CD4-positive, alpha-beta T cell treated with Interleukin-2 at 100 ng/mL for 4 hours (primary cell): ENCODE data around the gene UNKL.
"Not testable (repeated sequence)": the region's sequence is repeated elsewhere in the genome, so short reads cannot be mapped to it uniquely, and the experiment has no call there.

Experiments
- DNase-seq: peaks from one replicate; pipeline ENCODE4 v3.0.0-alpha.2; 2020; ENCODE audit warnings: low spot score

UNKL gene

GRCh38 chr16:1338855-1339675 lies 75.4 kb downstream of the UNKL start:
- DNase-seq, result no peak

DNA sequence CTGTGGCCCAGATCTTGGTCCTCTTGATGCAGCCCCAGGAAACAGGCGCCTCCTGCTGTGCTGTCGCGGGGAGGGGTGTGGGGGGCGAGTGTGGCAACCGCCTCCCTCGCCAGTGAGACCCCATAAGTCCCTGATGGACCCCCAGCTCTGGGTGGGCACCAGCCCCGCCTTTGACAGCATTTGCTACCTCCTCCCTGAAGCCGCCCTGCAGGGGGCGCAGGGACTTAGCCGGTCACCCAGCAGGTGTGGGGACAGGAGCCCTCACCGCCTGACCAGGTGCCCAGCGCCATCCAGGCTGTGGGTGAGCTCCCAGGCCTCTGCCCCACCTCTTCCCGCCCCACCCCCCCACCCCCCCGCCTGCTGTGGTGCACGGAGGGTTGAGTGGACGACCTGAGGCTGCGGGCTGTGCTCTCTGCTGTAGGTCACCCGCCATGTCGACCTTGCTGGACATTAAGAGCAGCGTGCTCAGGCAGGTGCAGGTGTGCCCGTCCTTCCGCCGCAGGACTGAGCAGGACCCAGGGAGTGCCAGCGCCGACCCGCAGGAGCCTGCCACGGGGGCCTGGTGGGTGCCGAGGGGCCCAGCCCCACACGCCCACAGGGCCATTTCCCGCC lies 76.3 kb downstream of the UNKL start:
- peak; percentile 29 for DNase-seq

DNA sequence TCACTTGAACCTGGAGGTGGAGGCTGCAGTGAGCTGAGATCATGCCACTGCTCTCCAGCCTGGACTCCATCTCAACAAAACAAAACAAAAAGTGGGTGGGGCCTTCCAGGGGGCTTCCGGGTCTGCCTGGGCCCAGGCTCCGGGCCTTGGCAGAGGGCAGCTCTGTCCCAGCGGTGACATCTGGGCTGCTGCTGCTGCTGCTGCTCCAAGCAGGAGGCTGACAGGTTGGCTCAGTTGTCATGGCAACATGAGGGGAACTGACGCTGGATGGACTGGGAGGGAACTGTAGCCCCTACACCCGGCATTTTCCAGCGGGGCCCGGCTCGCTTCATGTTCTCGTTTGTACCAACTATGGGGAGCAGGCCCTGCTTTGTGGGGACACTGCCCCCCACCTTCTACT lies 77.0 kb downstream of the UNKL start:
- DNase-seq, result no peak

- no peak for DNase-seq
These were observed 77.9 kb downstream of the UNKL start for GRCh38 chr16:1336619-1337018.

GRCh38 chr16:1335996-1336395 lies 78.5 kb downstream of the UNKL start:
- DNase-seq, result no peak

- DNase-seq, result no peak
These were observed 79.1 kb downstream of the UNKL start for GRCh38 chr16:1335211-1335971.

- no peak for DNase-seq
These were observed 79.8 kb downstream of the UNKL start for GRCh38 chr16:1334739-1335138.

DNA sequence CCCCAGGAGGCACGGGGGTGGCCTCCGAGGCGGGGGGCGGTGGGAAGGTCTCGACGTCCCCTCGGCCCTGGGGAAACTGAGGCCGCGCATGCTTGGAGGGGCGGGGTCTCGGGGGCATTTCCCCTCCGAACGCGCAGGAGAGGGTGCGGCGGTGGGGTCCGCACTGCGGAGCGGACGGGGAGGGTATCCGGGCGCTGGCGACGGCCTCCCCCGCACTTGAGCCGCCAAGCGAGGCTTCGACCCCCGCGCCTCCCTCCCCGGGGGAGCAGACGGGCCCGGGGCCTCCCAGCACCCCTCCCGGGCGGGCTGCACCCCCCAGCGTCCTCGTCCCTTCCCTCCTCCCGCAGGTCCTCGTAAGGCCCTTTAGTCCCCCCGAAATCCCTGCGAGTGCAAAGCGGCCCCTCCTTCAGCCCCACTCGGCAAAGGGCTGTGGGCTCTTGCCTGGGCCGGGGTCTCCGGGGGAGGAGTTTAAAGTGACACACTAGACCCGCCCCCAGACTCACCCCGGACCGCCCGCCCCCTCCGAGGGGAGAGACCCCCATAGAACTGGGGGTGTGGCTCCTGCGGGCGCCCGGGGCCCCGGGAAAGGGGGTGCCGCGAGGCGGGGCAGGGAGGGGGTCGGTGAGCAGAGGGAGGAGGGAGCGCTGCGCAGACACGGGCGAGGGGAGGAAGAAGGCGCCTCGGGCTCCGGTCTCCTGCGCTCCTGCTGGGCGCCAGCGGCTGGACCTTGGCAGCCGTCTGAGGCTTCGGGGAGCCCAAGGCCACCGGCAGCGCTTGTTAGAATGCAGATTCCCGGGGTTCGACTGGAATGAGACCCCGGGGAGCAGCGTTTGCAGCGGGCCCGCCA lies 80.4 kb downstream of the UNKL start:
- DNase-seq, result no peak

DNA sequence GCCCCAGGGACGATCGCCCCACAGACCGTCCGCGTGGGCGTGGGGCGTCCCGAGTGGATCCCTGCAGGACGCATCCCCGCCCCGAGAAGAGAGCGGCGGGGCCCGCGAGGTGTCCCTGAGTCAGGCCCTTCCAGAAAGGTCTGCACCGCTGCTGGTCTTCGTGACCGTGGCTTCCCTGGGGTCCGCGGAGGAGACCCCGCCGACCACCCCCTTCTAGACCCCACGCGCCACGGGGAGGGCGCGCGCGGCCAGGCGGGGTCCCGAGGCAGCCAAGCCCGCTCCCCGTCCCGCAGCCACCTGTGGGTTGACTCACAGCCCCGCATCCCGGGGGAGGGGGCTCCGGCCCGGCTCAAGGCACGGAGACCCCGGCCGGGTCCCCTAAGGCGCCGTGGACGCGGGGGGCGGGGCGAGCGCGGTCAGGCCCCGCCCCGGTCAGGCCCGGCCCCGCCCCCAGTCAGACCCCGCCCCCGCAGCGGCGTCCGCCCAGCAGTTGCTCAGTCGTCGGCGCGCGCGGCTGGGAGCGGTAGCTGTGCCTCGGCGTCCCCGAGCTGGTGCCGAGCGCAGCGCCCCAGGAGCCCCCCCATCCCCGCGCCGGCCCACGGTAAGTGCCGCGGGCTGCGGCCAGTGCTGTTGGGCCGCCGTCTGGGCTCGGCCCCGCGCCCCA lies 81.2 kb downstream of the UNKL start, which contains the start of gene BAIAP3:
TSS of gene BAIAP3 (plus strand) at position 497 of the 664 bp plus-strand sequence. CDS start 4,905 bp downstream, outside the sequence.
- peak; percentile 42 for DNase-seq

GRCh38 chr16:1332618-1333148 lies 81.8 kb downstream of the UNKL start:
- no peak for DNase-seq

DNA sequence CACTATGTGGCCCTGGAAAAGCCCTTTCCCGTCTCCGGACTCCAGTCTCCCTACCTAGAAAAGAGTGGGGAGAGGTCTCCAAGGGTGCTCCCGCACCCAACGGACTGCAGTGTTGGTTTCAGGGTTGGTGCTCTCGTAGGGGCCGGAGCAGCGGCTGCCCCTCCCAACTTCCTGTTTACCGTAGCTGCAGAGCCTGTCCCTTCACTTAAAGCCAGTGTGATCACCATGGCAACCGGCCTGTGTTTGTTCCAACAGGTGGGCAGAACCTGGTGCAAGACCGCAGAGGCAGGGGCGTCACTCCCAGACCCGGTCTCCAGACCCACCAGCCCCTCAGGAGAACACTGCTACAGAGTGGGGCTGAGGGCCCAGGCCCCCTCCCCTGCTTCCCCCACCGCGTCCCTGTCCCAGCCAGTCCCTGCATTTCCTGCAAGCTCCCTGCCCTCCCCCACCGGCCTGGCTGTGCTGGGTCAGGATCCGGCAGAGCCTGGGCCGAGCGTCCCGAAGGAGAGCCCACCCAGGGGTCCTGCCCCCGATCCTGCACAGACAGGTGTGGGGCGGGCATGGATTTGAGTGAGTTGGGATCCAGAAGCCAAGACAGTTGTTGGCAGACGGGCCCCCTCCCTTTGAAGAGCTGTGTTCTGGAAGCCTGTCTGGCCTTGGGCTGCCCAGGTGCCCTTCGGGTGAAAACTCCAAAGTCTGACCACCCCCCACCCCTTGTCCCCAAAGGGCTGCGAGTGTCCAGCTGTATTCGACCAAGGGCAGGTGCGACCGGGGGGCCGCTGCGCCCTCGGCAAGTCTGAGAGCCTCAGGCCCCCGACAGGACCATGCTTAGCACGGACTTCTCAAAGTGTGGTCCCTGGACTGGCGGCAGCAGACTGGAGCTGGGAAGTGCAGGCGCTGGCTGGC lies 82.5 kb downstream of the UNKL start:
- DNase-seq, result peak; percentile 72

DNA sequence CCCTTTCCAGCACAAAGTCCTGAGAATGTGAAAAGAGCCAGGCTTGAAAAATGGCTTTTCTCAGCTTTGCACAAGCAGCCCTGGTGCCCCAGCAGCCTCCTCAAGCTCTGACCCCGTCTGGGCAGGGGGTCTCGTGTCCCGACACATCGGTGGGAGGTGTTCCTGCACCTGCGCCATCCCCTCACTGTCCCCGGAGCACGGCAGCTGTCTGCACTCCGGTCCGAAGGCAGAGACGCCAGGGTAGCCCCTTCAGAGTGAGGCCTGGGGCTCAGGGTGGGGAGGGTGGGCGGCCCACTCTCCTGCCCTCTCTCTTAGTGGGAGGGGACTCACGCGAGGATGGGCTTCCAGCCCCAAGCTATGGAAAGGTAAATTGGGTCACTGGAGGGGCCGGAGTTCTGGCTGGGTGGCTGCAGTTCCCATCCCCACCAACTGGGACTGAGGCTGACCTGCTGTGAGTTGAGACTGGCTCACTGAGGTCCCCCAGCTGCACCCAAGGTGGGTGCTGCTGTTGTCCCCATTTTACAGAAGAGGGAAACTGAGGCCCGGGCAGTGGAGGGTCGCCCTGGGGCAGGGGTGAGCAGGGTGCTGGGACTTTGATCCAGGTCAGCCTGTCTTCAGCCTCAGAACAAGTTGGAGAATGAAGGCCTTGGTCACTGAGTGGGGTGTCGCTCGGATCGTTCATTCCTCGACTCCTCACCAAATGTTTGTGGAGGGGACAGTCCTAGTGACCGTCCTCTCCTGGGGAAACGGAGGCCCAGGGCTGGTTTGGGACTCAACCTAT lies 83.4 kb downstream of the UNKL start:
- no peak for DNase-seq

DNA sequence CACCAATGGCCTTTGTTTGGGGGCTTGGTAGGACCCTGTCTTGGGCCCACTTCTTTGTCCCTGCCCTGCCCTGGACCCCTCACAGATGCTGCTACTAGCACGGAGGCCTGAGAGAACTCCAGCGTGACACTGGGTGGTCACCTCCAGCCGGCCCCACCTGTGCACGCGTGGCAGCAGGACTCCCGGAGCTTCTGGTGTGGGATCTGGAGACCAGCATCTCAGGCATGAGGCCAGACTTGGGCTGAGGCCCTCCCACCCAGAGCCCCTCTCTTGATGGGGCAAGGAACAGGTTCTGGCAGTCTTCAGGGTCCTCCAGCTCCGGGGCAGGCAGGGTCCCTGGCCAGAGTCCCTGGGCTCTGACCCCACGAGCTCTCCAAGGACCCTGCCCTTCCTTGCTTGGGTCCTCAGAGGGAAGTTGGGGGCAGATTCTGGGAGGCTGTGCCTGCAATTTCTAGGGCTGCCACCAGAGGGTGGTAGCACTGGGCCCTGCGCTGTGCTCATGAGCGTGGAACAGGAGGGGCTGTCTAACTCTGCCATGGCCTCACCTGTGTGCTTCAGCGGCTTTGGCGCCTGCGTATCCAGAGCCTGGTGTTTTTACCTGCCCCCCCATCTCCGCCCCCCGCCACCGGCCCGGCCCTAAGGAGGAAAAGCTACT lies 84.1 kb downstream of the UNKL start:
- DNase-seq, result no peak

GRCh38 chr16:1328961-1329360 lies 85.5 kb downstream of the UNKL start:
- DNase-seq, result not testable (repeated sequence)

DNA sequence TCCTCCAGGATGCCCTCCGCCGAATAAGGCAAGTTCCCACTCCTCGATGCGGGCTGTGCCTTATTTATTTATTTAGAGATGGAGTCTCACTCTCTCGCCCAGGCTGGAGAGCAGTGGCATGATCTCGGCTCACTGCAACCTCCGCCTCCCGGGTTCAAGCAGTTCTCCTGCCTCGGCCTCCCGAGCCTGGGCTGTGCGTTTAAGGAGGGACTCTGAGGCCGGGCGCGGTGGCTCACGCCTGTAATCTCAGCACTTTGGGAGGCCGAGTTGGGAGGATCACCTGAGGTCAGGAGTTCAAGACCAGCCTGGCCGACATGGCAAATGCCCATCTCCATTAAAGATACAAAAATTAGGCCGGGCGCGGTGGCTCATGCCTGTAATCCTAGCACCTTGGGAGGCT lies 86.4 kb downstream of the UNKL start:
- not testable (repeated sequence) for DNase-seq

GRCh38 chr16:1327619-1327947 lies 86.9 kb downstream of the UNKL start:
- no peak for DNase-seq

GRCh38 chr16:1326946-1327618 lies 87.4 kb downstream of the UNKL start:
- no peak for DNase-seq

GRCh38 chr16:1326391-1326790 lies 88.1 kb downstream of the UNKL start:
- no peak for DNase-seq
